HG02870 (cell line): Measurements from ENCODE around the gene SERTM1.

ENCODE experiments used
- ATAC-seq: cut with Tn5 transposase; IDR thresholded peaks from one replicate; pipeline ENCODE4 v1.9.1; 2021; ENCODE audit warnings: mild to moderate bottlenecking, moderate library complexity; ENCODE audit not compliant: unreplicated experiment

SERTM1 gene

GRCh38 chr13:36673838-36674326 lies at the start of gene SERTM1:
TSS of gene SERTM1 (plus strand) at chr13:36674020. CDS start at chr13:36695079, 21,059 bp downstream.
- no peak for ATAC-seq

- no peak for ATAC-seq
These were observed 45.3 kb upstream of the SERTM1 start for GRCh38 chr13:36628377-36629056.

- ATAC-seq: no peak
These were observed 44.8 kb upstream of the SERTM1 start for GRCh38 chr13:36629057-36629385.

- no peak for ATAC-seq
These were observed 43.5 kb upstream of the SERTM1 start for GRCh38 chr13:36630181-36630803.

GRCh38 chr13:36639610-36640009 lies 34.2 kb upstream of the SERTM1 start:
- no peak for ATAC-seq

- ATAC-seq: no peak
These were observed 23.2 kb upstream of the SERTM1 start for GRCh38 chr13:36650611-36651010.

- no peak for ATAC-seq
These were observed 8.2 kb upstream of the SERTM1 start for GRCh38 chr13:36665630-36666029.

- no peak for ATAC-seq
These were observed 7.2 kb upstream of the SERTM1 start for GRCh38 chr13:36666477-36667229.

- ATAC-seq: no peak
These were observed 5.5 kb upstream of the SERTM1 start for GRCh38 chr13:36668316-36668715.

GRCh38 chr13:36673352-36673751 lies 468 bp upstream of the SERTM1 start:
- no peak for ATAC-seq

GRCh38 chr13:36674337-36675212 lies 755 bp downstream of the SERTM1 start:
- no peak for ATAC-seq

- no peak for ATAC-seq
These were observed 1.4 kb downstream of the SERTM1 start for GRCh38 chr13:36675213-36675536.

- no peak for ATAC-seq
These were observed 7.1 kb downstream of the SERTM1 start for GRCh38 chr13:36680913-36681312.

- ATAC-seq: no peak
These were observed 8.2 kb downstream of the SERTM1 start for GRCh38 chr13:36681894-36682624.

GRCh38 chr13:36683701-36684100 lies 9.9 kb downstream of the SERTM1 start:
- ATAC-seq: no peak

GRCh38 chr13:36685927-36686326 lies 12.1 kb downstream of the SERTM1 start:
- ATAC-seq: no peak

GRCh38 chr13:36696410-36697010 lies 22.7 kb downstream of the SERTM1 start:
- ATAC-seq: no peak

- ATAC-seq: no peak
These were observed 26.4 kb downstream of the SERTM1 start for GRCh38 chr13:36700170-36700569.

GRCh38 chr13:36706755-36707154 lies 32.9 kb downstream of the SERTM1 start:
- ATAC-seq: no peak
